Activated CD8-positive, alpha-beta memory T cell treated with anti-CD3 and anti-CD28 coated beads, Interleukin-2, amount 50 U/mL, for 48 hours (primary cell): Measurements from ENCODE around the gene COBL.

Experiments used
- DNase-seq: peaks from one replicate; pipeline ENCODE4 v3.0.0-alpha.2; 2020

The COBL gene

DNA sequence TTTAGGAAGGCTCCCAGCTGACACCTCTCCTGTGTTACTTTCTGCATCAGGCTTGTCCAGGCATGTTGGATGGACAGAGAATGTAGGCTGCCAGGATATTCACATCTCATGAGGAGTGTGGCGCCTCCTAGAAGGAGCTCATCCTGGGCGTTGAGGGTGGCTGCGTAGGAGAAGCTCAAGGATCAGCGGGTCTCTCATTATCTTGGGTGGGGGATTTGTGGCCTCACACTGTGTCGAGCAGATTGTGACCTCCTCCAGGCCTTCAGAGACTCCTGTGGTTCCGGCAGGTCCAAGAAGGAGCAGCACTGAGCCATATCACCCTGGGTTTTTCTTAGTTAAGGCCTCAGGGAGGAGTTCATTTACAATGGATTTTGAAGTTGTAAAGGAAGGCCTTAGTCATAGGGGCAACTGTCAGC is 8.7 kb upstream of the COBL start:
- no peak for DNase-seq

DNA sequence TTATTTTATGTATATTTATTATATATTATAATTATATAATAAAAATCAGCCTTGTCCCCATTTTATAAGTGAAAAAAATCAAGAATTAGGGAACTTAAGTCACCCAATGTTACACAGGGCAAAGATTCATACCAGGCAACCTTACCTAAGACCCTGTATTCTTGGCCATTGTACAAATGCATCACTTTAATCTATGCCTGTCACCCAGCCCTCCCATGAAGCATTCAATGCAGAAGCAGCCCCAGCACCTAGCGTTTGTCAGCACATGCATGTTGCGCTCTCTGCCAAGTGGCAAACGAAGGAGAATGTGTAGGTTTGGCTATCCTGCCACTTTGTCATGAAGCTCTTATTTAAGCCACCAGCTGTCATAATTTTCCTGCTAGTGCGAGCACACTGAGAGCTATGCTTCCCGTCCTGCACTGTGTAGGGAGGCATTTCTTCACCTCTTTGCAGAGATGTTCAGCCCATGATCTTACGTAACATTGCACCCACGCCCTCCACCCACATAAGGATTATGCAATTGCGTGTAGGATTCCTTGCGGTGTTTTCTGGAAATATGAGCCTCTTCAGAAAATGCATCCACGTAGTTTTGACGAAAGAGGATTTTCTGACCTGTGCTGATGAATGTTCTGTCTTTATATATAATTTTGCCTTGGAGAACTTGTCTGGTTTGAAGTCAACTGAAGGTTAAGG is 7.7 kb upstream of the COBL start:
- DNase-seq, result no peak

DNA sequence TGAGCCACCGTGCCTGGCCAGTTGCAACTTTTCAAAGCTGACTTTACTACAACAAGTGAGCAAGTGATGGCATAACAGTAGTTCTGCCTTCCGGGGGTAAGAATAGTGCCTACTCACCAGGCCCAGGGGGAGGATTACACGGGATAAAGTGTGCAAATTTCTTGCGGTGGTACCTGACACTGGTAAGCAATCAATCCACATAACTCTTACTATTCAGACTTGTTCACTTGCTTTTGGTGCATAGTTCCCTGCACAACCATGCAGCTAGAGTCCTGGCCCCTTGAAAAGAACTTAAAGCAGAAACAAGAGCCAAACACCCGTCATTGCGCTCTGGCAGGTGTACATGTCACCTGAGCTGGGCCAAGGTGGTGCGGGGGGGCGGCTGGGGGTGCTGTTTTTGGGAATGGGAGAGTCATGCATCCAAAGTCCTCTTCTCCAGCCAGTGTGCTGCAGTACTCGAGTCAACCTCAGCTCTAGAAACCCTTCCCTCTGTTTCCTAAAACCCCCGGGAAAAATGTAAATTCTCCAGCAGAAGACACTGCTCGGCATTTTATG is 5.4 kb upstream of the COBL start:
- no peak for DNase-seq

DNA sequence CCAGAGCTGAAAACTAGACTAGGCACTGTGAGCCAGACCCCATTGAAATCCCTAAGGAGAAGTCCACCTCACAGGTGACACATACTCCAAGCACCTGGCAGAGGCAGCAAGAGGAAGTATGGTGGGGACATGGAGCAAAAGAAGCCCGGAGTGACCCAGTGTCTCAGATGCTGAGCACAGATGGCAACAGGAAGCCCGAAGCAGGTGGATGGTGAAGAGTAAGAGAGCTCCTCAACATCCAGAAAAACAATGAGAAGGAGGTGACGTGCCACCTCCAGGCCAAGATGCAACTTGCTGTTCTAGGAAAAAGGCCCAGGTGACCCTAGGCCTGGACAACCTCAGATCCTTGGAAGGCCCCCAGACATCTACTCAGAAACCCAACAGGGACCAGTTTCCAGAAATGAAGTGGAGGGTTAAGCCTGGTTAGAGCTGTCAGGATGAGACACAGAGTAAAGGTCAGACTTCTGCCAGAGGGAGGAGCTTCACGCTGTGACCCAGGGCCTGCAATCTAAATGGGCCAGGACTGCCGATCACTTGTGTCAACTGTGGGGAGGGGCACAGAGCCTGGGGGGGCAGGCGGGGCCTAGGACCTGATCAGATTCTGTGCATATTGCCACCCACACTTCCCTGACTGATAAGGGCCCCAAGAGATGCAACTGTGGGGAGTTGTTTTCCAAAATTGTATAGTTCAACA is 2.4 kb upstream of the COBL start:
- no peak for DNase-seq

DNA sequence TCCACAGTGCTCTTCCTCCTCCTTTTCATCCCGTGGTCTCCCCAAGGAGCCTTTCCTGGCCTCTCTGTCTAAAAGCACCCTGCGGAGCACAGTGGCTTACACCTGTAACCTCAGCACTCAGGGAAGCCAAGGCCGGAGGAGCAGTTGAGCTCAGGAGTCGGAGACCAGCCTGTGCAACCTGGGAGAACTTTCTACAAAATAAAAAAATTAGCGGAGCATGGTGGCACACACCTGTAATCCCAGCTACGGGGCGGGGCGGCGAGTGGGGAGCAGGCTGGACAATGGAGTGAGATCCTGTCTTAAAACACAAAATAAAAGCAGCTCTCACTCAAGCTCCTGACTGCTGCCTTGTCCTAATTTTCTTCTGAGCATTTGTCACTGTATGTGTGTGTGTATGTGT is 1.4 kb upstream of the COBL start:
- DNase-seq, result no peak

DNA sequence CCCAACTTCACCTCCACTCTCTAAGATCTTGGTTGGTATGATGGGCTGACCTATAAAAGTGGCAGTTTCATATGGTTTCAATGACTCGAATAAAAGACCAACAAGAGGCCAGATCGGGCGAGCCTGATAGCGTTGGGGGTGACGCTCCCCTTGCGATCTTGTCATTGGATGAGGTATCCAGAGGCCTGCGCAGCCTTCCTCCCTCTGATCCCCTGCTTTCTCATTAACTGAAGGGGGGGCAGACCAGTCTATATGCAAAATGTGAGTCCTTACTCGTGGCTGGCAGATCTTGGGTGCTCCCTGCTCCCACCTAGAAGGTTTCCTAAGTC is 937 bp upstream of the COBL start:
- DNase-seq, result no peak

DNA sequence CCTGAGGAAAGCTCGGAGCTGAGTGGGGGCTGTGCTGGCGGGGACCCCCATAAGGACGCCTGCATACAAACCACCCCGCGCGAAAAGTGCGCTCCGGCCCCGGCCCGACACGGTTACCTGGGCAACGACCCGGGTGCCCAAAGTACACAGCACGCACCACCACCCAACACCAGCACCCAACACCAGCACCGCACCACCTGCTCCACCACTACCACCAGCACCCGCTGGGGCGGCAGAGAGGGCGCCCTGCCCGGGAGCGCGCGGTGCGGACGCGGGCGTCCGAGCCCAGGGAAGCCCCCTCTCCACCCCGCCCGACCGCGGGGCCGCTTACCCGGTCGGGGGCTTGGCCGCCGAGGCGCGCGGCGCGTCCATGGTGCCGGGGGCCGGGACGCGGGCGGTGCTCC is 345 bp downstream of the COBL start:
- DNase-seq, result no peak

DNA sequence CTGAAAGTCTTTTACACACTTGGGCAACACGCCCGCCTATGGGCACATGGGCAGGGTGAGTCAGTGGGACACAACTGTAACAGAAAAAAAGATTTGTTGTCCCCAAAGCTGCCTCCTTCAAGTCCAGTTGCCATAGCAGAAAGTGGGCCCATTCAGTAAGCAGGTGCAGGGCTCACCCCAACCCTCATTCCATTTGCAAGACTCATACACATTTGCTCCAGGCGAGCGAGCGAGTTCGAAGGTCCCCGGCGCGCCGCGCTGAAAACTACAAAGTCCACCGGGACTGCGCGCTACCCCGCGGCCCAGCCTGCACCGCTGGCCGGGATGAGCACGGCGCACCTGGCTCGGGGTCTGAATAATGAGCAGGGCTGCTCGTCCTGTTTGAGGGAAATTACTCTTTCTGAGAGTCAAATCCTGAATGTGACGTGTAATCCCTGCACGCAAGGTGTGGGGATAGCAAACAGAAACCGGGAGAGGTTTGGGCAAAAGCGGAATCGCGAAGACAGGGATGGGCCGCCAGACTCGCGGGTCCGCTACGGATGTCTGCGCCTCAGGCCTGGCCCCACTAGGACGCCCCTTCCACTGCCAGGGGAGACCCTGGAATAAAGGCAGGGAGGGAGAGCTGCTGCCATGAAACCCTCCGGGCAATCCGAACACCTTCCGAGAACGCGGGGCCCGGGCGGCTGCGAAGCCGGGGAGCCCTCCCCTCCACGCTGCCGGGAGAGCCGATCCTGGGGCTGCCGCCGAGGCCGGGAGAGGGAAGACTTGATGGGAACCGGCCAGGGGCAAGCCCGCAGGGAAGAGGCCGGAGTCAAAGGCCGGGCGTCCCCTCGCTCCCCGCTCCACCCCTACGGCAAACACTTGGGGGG is 982 bp downstream of the COBL start:
- peak; percentile 51 for DNase-seq

DNA sequence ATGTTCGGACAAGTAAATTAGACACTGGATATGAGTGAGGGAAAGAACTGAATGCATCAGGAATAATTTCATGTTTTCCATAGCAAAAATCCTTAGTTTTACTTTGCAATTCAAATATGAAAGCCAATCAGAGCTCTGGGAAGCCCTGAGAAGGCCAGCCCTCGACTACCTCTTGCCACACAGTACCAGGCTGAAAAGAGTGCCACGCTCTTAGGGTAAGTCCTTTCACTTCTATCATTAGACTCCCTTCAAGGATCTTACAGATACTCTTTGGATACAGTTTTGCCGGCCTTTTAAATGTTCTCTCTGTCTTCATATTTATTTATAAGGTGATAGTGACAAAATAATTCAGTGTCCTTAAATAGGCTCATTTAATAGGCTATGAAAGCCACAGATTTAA is 1.9 kb downstream of the COBL start:
- DNase-seq, result no peak

DNA sequence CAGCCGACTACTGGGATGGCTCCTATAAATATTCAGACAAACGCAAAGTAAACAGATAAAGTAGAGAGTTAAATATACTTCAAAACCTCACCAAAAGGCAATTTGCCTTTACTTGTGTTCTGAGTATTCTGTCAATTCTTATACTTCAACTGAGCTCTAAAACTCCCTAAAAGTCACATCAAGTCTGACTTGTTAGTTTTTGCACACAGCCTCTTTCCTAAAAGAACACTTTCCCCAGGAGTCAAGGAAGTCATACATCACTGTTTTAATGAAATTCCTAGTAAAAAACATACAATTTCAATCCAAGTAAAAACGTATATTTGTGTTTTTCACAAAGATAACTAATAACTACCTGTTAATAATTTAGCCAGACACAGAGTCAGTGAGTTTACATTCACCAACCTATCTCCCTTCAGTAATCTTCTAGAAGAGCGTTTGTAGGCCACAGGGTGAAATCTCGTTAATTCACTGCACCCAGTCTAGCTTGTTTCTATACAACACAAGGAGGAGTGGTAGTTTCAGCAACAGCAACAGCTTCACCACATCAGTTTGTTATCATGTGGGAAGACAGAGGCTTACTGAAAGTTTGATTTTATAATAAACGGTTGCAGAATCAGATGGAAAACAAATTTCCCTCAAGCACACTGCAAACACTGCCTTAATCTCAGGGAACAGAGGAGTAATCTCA is 2.7 kb downstream of the COBL start:
- DNase-seq, result no peak

DNA sequence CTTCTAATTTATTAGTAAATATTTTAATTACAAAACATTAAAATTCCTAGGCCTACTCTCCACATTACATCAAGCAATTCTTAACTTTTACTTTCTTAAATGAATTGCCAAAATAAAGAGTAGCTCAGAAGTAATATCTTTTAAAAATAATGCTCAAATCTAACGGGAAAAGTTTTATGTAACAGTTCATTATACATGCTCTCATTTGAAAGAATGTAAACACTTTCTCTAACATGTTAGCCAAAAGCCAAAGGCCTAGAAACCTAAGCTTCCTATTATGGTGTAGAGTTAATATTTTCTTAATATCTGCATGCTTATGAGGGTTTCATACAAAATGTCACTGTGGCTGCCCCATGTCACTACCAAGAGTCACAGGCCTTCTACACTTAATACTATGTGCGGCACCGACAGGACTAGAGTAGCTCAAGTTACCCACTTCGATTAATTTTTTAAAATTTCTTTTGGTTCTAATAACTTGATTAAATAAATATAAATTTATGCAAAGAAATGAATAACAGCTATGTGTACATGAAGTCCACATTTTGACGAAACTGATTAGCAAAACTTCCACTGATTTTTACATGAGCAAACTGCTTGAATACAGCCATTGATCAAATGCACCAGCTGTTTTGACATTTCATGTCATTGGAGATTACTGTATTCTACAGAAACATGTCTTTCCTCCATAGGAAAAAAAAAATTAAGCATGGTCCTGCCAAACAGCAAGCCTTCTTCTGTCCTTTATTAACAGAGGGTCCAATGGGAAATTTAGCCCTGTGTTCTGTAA is 3.5 kb downstream of the COBL start:
- DNase-seq, result no peak

DNA sequence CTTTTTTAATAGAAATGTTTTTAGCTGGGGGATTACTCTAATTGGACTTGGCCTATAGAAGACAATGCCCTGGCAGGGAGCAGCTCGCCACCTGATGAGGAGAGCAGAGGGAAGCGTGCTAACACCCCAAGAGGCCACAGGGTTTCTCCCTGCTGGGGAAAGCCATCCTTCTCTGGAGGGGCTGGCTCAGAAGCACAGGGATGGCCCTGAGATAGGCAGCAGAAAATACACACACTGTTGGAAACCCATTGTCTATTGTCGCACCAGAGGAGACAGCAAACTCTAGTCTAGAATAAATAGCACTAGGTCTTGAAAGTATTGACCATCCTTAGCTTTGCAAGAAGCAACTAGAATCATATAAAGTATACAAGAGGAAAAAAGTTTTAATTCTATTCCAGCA is 5.4 kb downstream of the COBL start:
- no peak for DNase-seq

DNA sequence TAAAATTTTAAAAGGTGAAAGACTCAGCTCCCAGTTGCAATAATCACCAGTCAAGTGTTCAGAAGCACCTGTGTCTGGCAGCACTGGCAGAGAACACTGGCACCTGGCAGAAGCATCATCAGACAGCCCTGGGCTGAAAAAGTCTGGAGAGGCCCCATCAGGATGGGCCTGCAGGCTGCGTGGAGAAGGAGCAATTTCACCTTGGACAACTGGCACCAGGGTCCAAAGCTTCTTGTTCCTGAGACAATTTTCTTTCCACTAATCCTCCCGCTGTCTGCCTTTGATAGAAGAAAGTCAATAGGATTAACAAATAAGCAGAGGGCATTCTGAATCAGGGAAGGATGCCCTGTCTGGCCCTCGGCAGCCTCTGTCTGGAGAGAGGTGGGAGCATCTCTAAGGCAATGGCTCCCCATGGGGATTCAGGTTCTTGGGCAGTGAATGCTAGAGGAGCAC is 6.5 kb downstream of the COBL start:
- DNase-seq, result no peak

DNA sequence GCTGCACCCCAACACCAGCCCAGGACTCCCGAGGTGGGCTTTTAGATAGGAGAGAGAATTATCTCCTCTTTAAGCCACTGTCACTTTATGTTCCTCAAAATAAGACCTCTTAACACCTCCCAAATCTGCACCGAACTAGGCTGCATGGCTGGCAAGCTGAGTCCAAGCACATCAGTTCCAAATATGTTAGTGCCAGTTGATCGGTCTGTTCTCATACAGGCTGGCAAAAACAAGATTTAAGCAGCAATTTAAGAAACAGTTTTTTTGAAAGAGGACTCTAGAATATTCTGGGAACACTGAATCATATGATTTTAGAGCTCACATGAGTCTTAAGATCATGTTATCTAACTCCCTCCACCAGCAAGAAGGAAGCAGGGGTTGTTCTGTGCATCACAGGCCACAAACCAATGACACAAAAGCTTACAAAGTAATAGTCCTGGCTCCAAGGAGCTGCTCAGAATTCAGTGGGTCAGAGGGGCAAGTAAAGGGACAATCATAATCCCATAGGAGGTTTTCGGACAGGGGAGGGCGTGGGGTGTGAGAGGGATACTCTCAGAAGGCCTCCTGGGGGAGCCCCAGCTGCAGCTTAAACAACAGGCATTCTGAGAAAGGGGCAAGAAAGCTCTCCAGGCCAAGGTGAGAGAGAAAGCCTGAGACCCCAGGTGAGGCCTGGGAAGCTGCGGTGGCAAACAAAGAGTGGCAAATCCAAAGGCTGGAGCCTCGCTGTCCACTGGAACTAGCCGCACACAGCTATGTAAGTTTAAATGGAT is 7.1 kb downstream of the COBL start:
- no peak for DNase-seq

DNA sequence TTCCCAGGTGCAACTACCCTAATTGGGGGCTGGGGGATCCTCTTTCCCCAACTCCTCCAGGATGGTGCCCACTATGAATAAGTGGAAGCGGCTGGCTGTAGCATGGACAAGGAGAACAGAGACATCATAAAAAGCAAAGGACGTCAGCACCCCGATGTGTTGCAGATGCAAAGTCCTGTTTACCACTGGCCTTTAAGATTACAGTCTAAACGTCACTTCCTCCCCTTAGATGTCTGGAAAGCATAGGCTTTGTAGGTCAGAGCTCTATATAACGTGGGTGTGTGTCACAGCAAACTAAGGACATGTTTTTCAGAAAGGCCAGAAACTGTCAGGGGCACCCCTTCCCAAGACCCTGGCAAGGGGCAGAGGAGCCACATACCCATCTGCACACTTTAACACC is 7.9 kb downstream of the COBL start:
- no peak for DNase-seq

DNA sequence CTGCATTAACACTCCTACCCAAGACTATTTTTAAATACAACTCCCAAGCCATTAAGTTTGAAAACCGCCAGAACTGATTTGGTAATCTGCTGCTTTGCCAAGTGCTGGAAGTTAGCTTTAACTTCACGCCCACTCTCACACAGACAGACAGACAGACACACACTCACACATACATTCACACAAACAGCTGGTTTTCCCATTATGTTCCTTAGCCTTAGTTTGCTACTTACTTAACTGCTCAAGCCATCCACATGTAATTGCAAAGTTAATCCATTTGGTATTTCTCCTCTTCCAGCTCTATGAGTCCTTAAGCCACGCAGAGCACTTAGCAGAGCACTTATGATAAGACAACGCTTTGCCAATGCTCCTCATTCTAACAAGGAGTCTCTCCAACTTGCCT is 8.3 kb downstream of the COBL start:
- DNase-seq, result no peak

DNA sequence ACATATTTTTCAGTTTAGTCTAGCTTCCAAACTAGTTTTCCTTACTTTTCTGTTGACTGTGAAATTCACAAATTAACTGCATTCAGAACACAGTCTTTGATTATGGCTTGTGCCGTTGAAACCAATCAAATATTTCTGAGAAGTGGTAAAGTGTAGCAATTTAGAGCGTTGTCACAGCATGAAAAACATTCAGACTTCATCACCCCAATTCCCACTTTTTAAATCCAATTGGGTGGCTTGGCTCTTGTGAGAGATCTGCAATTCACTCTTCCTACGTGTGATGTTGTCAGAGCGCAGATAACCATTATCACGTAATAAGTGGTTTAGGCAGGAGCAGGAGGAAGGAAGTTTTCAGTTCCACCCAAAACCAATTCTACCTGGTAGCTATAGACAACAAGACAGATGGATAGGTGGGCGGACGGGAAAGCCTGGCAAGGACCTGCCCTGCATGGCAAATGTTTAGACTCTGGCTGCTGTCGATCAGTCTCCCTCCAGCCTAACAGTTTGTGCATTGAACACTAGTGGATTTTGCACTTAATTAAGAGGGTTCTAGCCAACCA is 8.9 kb downstream of the COBL start:
- DNase-seq, result no peak

DNA sequence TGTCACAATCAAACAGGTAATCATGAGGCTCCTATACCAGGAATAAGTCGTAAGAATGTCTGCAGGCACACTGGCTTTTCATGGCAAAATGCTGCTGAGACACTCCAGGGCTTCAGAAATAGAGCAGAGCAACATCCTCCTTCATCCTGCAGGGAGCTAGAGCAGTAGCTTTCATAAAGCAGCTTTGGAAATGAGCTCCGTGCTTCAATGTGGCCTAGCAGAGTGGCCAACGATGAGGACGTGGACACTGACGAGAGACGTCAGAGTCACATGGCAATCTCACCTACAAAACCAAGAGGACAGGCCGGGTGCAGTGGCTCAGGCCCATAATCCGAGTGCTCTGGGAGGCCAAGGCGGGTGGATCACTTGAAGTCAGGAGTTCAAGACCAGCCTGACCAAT is 9.8 kb downstream of the COBL start:
- no peak for DNase-seq

DNA sequence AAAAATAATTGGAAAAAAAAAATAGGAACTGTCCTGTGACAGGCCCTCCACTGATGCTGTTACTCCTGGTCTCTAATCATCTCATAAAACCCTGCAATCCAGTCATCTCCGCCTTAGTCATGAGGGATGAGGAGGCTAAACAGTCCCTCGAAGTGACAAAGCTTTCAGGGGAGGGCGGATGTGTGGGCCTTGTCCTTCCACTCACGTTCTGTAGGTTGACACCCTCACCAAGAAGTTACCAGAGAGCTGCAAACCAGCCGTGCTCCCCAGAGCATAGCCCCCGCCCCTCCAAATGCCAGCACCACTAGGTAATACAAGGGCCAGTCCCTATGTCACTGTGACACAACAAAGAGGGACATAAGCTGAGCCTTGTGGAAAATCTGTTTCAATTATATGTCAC is 11.9 kb downstream of the COBL start:
- no peak for DNase-seq

DNA sequence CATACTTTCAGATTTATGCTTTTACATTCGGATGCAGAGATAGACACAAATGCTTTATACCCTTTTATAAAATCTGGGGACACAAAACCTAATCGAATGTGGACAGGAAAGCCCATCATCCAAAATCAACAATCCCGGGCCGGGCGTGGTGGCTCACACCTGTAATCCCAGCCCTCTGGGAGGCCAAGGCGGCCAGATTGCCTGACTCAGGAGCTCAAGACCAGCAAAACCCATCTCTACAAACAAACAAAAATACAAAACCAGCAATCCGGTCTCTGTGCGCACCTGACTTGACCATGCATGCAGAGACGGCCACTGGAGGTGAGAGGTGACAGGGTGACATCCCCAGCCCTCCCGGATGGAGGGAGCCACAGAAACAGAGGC is 13.5 kb downstream of the COBL start:
- no peak for DNase-seq

DNA sequence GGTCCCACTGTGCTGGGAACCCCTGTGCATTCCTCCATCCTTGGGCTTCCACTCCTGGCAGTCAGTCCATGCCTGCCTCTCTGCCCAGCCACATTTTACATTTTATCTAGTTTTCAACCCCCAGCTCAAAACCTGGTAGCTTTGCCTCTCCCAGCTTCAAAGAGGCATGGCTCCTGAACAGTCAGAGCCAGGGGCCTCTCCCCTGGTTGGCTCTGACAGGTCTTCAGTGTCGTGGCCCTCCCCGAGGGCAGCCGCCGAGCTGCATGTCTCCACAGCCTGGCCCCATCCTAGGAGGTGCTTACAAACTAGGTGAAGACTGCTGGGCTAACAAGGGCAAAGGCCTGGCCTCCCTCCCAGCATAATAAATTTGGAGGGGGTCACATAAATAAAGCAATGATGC is 14.8 kb downstream of the COBL start:
- no peak for DNase-seq
